HFF-Myc (cell line): ENCODE measurements around the gene FOXS1.

ENCODE experiments used
- DNase-seq: peaks from one replicate; pipeline ENCODE4 v3.0.0-alpha.2; 2011; ENCODE audit warnings: low read depth; ENCODE audit errors: extremely low read depth
- H3K4me3 ChIP-seq: replicated peaks from 2 replicates; pipeline ENCODE4 v1.5.1; 2011; ENCODE audit warnings: low read depth, mild to moderate bottlenecking, control low read depth, low read length
- TF ChIP-seq, protein P1 (sequence below): IDR thresholded peaks from 2 replicates; pipeline ENCODE4 v1.5.1; 2012; ENCODE audit warnings: mild to moderate bottlenecking, low read depth, low read length, control low read depth; ENCODE audit errors: missing control alignments

Gene FOXS1

DNA sequence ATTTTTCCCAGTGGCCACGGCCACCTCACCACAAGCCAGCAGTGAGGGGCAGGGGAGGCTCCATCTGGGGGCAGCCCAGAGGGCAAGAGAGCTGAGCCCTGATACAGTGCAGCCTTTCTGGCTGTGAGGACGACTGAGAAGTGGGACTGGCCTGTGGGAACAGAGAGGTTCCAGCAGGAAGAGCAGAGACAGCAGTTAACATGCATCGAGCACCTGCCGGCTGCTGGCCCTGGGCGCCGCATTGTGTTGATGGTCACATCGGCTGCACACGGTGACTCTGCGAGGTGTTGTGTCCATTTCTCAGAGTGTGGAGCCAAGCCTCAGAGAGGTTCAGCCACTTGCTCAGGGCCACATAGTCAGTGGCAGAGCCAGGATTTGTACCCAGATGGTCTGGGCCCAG lies 9.8 kb downstream of the FOXS1 start:
- H3K4me3 ChIP-seq: no peak overlapping the region
- TF ChIP-seq, protein P1, sequence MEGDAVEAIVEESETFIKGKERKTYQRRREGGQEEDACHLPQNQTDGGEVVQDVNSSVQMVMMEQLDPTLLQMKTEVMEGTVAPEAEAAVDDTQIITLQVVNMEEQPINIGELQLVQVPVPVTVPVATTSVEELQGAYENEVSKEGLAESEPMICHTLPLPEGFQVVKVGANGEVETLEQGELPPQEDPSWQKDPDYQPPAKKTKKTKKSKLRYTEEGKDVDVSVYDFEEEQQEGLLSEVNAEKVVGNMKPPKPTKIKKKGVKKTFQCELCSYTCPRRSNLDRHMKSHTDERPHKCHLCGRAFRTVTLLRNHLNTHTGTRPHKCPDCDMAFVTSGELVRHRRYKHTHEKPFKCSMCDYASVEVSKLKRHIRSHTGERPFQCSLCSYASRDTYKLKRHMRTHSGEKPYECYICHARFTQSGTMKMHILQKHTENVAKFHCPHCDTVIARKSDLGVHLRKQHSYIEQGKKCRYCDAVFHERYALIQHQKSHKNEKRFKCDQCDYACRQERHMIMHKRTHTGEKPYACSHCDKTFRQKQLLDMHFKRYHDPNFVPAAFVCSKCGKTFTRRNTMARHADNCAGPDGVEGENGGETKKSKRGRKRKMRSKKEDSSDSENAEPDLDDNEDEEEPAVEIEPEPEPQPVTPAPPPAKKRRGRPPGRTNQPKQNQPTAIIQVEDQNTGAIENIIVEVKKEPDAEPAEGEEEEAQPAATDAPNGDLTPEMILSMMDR: no peak
- no peak for DNase-seq

DNA sequence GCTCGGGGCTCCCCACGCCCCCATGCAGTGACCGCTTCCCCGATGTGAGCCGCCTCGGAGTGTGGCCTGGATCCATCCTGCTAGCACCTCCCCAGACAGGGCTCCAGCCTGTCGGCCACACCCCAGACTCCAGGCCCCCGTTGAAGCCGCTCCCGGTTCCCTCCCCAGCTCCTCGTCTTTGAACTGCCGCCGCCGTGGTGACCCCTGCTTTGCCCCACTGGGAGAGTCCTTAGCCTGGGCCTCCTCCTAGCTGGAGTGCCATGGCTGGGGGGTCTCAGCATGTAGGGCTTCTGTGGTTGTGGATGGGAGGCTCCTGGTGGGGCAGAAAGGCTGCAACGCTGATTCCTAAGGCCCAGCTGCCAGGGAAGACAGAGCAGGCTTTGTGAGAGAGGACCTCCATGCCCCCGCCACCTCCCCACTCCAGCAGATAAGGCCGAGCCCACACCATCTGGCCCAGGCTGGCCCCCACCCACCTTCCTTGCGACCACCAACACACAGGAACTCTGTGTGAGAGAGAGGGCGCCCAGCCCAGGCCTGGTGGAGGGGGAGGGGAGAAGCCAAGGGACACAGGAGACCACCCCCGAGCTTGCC lies 11.4 kb downstream of the FOXS1 start:
- DNase-seq: no peak
- H3K4me3 ChIP-seq: no peak overlapping the region
- TF ChIP-seq, protein P1: no peak

DNA sequence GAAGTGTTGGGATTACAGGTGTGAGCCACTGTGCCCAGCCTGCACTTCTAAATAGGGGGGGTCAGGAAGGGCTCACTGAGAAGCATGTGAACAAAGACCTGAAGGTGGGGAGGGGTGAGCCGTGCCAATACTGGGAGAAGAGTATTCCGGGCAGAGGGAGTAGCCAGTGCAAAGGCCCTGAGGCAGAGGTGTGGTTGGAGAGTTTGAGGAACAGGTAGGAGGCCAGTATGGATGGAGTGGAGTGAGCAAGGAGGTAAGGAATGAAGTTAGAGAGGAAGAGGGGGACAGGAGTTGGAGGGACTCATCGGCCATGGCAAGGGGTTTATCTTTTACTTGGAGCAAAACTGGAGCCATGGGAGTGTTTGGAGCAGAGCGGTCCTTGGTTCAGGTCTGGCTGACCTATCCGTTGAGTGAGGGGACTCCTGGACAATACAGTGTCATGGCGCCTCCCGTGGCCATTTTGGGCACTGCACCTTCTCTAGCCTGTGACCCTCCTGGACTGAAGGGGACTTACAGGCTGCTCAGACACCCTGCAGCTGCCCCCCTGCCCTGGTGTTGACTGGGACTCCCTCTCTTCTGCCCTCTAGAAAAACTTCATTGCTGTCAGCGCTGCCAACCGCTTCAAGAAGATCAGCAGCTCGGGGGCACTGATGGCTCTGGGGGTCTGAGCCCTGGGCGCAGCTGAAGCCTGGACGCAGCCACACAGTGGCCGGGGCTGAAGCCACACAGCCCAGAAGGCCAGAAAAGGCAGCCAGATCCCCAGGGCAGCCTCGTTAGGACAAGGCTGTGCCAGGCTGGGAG lies 12.1 kb downstream of the FOXS1 start:
- TF ChIP-seq, protein P1: peak; percentile 93
- H3K4me3 ChIP-seq: no peak overlapping the region
- no peak for DNase-seq

DNA sequence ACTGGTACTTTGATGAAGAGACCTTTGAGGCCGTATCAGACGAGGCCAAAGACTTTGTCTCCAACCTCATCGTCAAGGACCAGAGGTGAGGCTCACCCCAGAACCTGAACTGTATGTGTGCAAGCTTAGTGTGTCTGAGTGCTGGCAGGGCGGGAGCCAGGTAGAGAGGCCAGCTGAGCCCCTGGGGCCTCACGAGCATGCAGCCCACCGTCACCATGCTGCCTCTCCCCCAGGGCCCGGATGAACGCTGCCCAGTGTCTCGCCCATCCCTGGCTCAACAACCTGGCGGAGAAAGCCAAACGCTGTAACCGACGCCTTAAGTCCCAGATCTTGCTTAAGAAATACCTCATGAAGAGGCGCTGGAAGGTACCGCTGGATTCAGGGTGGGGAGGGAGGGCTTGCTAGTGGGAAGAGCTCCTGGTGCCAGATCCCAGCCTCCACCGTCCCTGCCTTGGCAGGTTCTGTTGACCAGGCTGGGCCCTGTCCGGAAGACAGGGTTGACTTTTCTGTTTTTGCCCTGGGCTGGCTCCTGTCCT lies 13.6 kb downstream of the FOXS1 start:
- H3K4me3 ChIP-seq: no peak overlapping the region
- no peak for DNase-seq
- TF ChIP-seq, protein P1: no peak

DNA sequence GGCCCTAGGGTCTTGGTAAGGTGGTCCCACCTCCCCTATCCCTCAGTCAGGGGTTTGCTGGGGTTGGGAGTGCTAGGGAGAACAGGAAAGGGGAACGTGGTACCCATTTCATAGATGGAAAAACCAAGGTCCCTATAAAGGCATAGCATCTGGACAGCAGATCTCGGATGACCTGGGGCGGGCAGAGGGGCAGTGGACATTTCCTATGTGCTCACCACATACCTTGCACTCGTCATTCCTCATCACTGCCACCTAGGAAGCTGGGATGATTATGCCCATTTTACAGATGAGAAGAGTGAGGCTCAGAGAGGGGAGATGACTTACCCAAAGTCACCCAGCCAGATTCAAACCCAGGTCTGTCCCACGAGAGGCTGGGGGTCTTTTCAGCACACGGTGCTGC lies 14.2 kb downstream of the FOXS1 start:
- DNase-seq: no peak
- no peak overlapping the region for H3K4me3 ChIP-seq
- TF ChIP-seq, protein P1: no peak

DNA sequence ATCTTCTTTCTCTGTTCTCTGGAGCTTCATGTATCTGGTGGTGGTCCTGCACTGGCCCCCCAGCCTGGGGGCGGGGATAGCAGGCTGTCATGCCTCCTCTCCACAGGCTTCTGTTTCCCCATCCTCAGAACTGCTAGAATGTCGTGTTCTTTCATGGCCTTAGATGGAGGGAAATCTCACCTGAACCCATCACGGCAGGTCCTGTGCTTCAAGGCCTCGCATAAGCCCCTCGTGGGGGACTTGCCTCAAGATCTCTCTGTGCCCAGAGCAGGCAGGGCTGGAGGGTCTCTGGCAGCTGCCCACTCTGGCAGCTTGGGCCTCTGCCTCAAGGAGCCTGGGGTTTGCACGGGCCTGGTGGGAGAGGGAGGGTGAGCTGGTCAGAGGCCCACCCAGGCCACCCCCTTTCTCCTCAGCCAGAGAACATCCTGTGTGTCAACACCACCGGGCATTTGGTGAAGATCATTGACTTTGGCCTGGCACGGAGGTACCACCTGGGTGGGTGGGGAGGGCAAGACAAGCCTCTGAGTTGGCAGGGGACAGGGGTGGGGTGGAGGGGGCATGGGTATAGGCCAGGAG lies 14.9 kb downstream of the FOXS1 start:
- DNase-seq: no peak
- TF ChIP-seq, protein P1: no peak
- H3K4me3 ChIP-seq: no peak overlapping the region
